ENCODE measurements around the gene ARHGAP15.
A peak's percentile ranks its signal among the peaks of the same experiment; 100 is the strongest.

ARHGAP15 gene

DNA sequence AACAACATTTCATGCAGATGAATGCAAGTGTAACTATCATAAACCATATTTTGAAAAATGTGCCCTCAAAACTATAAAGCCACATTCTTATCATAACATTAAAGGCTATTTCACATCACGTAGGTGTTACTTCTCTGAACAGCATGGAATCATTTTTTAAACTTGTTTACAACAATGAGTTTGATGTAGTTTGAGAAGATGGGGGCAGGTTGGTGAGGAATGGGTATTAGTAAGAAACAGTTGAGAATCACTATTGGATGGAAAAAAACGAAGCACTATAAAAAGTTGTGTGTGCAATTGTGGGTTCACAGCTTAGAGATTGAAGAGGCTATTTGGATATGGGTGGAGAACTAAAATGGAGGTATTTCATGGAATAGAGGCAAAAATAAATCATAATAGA, 569.1 kb downstream of the ARHGAP15 start:
- TF ChIP-seq SUZ12 (IDR thresholded peaks at IDR 0.05) = no peak
- TF ChIP-seq ZNF384 (IDR thresholded peaks at IDR 0.05) = no peak
- TF ChIP-seq CTBP1 (IDR thresholded peaks at IDR 0.05; ENCODE audit: borderline replicate concordance) = no peak
- no peak for TF ChIP-seq TARDBP (IDR thresholded peaks at IDR 0.05)
- TF ChIP-seq SP1 (IDR thresholded peaks at IDR 0.05) = no peak
- ChIA-PET POLR2A (no interaction called here), CTCF (interaction anchor here (0.5 kb wide), 1 partner anchor 74 kb away, joined by 4 read pairs; no protein-coding TSS in a partner anchor)
- DNase-seq (ENCODE audit: extremely low spot score) = no peak

- DNase-seq (ENCODE audit: extremely low spot score) = no peak
Measured at GRCh38 chr2:143698888-143699570, 569.8 kb downstream of the ARHGAP15 start.

DNA sequence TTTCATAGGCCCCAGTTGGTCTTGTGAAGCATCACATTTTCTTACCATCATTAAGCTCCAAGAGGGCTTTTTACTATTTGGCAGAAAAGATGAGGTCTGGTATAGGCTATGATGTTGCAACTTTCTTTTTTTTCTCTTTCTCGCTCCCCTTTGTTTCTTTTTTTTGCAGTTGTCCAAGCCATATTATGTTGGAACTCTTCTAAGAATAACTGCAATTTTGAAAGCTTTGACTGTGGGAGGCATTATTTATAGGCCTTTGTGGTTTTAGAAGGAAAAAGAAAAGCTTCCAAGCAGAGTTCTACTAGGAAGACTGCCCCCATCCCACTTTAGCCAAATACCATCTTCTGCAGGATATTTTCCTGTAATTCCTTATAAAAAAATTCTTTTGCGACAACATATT, 571.6 kb downstream of the ARHGAP15 start:
- TF ChIP-seq LEF1 (IDR thresholded peaks at IDR 0.05; ENCODE audit: borderline replicate concordance) (no peak), NFRKB (IDR thresholded peaks at IDR 0.05) (no peak), L3MBTL2 (conservative IDR thresholded peaks at IDR 0.05) (no peak), ELF4 (IDR thresholded peaks at IDR 0.05) (no peak), ZNF384 (IDR thresholded peaks at IDR 0.05) (no peak), SUZ12 (IDR thresholded peaks at IDR 0.05) (no peak), SP1 (IDR thresholded peaks at IDR 0.05) (no peak), FOXA1 (IDR thresholded peaks at IDR 0.05) (no peak)
- ChIA-PET CTCF (no interaction called here), POLR2A (no interaction called here)
- DNase-seq (ENCODE audit: extremely low spot score) = no peak

More at GRCh38 chr2:143698888-143699570, 569.8 kb downstream of the ARHGAP15 start:
- ChIA-PET POLR2A (no interaction called here), CTCF (interaction anchor here (0.5 kb wide), 1 partner anchor 75 kb away, joined by 4 read pairs; no protein-coding TSS in a partner anchor)
- no peak for TF ChIP-seq NFRKB (IDR thresholded peaks at IDR 0.05)
- no peak for TF ChIP-seq ARNT (IDR thresholded peaks at IDR 0.05)

- CTCF ChIA-PET = interaction anchor here (0.9 kb wide), 1 partner anchor 16 kb away, joined by 3 read pairs; no protein-coding TSS in a partner anchor
- POLR2A ChIA-PET = no interaction called here
- TF ChIP-seq NFRKB (IDR thresholded peaks at IDR 0.05) (no peak), FOXA1 (IDR thresholded peaks at IDR 0.05) (no peak), LEF1 (IDR thresholded peaks at IDR 0.05; ENCODE audit: borderline replicate concordance) (no peak), BHLHE40 (IDR thresholded peaks at IDR 0.05; ENCODE audit: borderline replicate concordance) (no peak), FOXK2 (IDR thresholded peaks at IDR 0.05) (no peak), CTBP1 (IDR thresholded peaks at IDR 0.05; ENCODE audit: borderline replicate concordance) (no peak), SP1 (IDR thresholded peaks at IDR 0.05) (no peak), L3MBTL2 (conservative IDR thresholded peaks at IDR 0.05) (no peak), TARDBP (IDR thresholded peaks at IDR 0.05) (no peak)
- no peak for DNase-seq (ENCODE audit: extremely low spot score)
Measured at GRCh38 chr2:143701785-143702184, 572.6 kb downstream of the ARHGAP15 start.

DNA sequence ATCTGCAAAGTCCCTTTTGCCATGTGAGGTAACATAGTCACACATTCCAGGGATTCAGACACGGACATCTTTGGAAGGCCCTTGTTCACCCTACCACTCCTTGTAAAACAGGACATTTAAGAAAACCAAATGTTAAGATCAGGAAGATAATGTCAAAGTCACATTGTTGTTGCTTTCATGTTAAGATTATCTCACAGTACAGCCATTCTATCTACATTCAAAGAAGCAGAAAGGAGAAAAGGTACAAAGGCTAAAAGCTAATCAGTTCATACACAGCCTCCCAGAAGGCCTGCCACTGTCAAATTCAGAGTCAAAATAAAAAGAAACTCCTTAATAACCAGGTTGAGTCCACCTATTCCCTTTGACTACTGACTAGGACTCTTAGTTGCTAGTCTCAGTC, 573.7 kb downstream of the ARHGAP15 start:
- no peak for DNase-seq (ENCODE audit: extremely low spot score)
- POLR2A ChIA-PET = no interaction called here
- CTCF ChIA-PET = no interaction called here

GRCh38 chr2:143704451-143705106, 575.4 kb downstream of the ARHGAP15 start:
- POLR2A ChIA-PET = no interaction called here
- CTCF ChIA-PET = no interaction called here

More for the DNA sequence above, 573.7 kb downstream of the ARHGAP15 start:
- TF ChIP-seq FOXA1 (IDR thresholded peaks at IDR 0.05) (no peak), L3MBTL2 (conservative IDR thresholded peaks at IDR 0.05) (no peak), FOXK2 (IDR thresholded peaks at IDR 0.05) (no peak), ELF4 (IDR thresholded peaks at IDR 0.05) (no peak), LEF1 (IDR thresholded peaks at IDR 0.05; ENCODE audit: borderline replicate concordance) (no peak), CTBP1 (IDR thresholded peaks at IDR 0.05; ENCODE audit: borderline replicate concordance) (no peak), PKNOX1 (IDR thresholded peaks at IDR 0.05) (no peak), NFRKB (IDR thresholded peaks at IDR 0.05) (no peak), FOXM1 (IDR thresholded peaks at IDR 0.05; ENCODE audit: borderline replicate concordance) (no peak), HDGF (IDR thresholded peaks at IDR 0.05; ENCODE audit: borderline replicate concordance) (no peak), BHLHE40 (IDR thresholded peaks at IDR 0.05; ENCODE audit: borderline replicate concordance) (no peak), SP1 (IDR thresholded peaks at IDR 0.05) (no peak), ARNT (IDR thresholded peaks at IDR 0.05) (no peak), TARDBP (IDR thresholded peaks at IDR 0.05) (no peak), SUZ12 (IDR thresholded peaks at IDR 0.05) (no peak), ZNF384 (IDR thresholded peaks at IDR 0.05) (no peak)

DNA sequence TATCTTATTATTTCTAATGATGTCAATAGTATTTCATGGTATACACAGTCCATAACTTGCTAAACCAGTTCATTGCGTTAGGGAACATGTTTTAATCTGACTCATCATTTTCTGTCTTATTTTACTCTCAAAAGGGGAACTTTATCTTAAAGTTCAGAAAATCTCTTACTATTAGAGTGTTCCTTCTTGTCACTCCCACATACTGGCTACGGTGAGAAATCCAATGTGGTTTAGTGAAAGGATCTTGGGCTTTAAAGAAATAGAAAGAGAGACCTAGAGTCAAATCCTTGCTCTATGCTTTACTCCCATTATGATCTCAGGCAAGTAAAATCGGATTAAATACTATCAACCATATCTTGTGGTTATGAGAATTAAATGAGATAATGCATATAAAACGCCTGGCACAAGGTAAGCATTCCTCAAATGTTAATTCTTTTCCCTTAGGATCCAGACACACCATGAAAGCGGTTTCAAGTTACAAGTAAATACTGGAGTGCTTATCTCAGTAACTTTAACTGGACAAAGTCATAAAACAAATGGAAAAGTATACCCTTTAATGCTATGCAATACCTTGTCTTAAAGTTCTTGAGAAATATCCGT, 576.0 kb downstream of the ARHGAP15 start:
- TF ChIP-seq FOXM1 (IDR thresholded peaks at IDR 0.05; ENCODE audit: borderline replicate concordance) (no peak), CTBP1 (IDR thresholded peaks at IDR 0.05; ENCODE audit: borderline replicate concordance) (peak; percentile 59; the same call in 1 of the 2 replicates)
- ChIA-PET POLR2A (no interaction called here), CTCF (no interaction called here)
- peak; percentile 24 for DNase-seq (ENCODE audit: extremely low spot score)

More at GRCh38 chr2:143704451-143705106, 575.4 kb downstream of the ARHGAP15 start:
- TF ChIP-seq NFRKB (IDR thresholded peaks at IDR 0.05) (no peak), ARNT (IDR thresholded peaks at IDR 0.05) (no peak), ELF4 (IDR thresholded peaks at IDR 0.05) (no peak), FOXA1 (IDR thresholded peaks at IDR 0.05) (no peak), FOXM1 (IDR thresholded peaks at IDR 0.05; ENCODE audit: borderline replicate concordance) (no peak), L3MBTL2 (conservative IDR thresholded peaks at IDR 0.05) (no peak), BHLHE40 (IDR thresholded peaks at IDR 0.05; ENCODE audit: borderline replicate concordance) (no peak), FOXK2 (IDR thresholded peaks at IDR 0.05) (no peak), SUZ12 (IDR thresholded peaks at IDR 0.05) (no peak), TARDBP (IDR thresholded peaks at IDR 0.05) (no peak), CTBP1 (IDR thresholded peaks at IDR 0.05; ENCODE audit: borderline replicate concordance) (no peak), ZNF384 (IDR thresholded peaks at IDR 0.05) (no peak), SP1 (IDR thresholded peaks at IDR 0.05) (no peak)
- DNase-seq (ENCODE audit: extremely low spot score) = no peak

Data from HEK293T (cell line).